Cardiac muscle cell (in vitro differentiated cells and primary cell): Measurements from ENCODE around the gene LRRC7. TPM values are rescaled to one million over a fixed set of nuclear protein-coding genes. Genes with fewer than 3 reads are reported as not detected.

Experiments used
- DNase-seq, 2 donors: peaks; one replicate each; pipeline versions ENCODE4 v3.0.0 to v3.0.0-alpha.2; 2010 to 2017; ENCODE audit warnings: low read depth in 1 of 2, low spot score in 1 of 2
- H3K27ac ChIP-seq: fragments of 200-600 bp; sonication (generic); 2 replicates; pipeline ENCODE4 v1.5.1; 2016
- H3K27me3 ChIP-seq: fragments of 200-600 bp; sonication (generic); 2 replicates; pipeline ENCODE4 v1.6.0; 2016; ENCODE audit warnings: control low read depth
- H3K36me3 ChIP-seq: fragments of 200-600 bp; sonication (generic); 2 replicates; pipeline ENCODE4 v1.5.1; 2016; ENCODE audit warnings: control low read depth
- H3K4me1 ChIP-seq: fragments of 200-600 bp; sonication (generic); 2 replicates; pipeline ENCODE4 v1.8.1; 2017; ENCODE audit warnings: low read depth, mild to moderate bottlenecking, mixed run types
- H3K4me3 ChIP-seq: fragments of 200-600 bp; sonication (generic); 2 replicates; pipeline ENCODE4 v1.5.1; 2016; ENCODE audit warnings: mild to moderate bottlenecking
- H3K9me3 ChIP-seq: fragments of 200-600 bp; sonication (generic); 2 replicates; pipeline ENCODE4 v1.5.1; 2017; ENCODE audit warnings: low read depth, mild to moderate bottlenecking, control low read depth
- CTCF ChIP-seq: IDR thresholded peaks from 2 replicates; pipeline ENCODE4 v1.5.1; 2012; ENCODE audit warnings: low read depth, mild to moderate bottlenecking, low read length
- polyA plus RNA-seq: library from polyadenylated mRNA; unstranded; fragments of >200 nt; fragmentation: Nextera tagmentation; extraction: Ambion mirVana; gene quantifications from 2 replicates; pipeline ENCODE4 v1.2.1, GENCODE V29; 2016
- total RNA-seq: library from RNA; depleted of rRNA; stranded (reverse); fragments of >200 nt; gene quantifications from 2 replicates; pipeline ENCODE4 v1.2.3, GENCODE V29; 2016

Gene LRRC7
- total and polyA plus RNA-seq, 2 experiments from 2014 or later = 0.09 TPM; not detected in 1

- Histone ChIP-seq H3K27ac (no peak overlapping the region), H3K9me3 (no peaks in the 10 kb centered on the region), H3K27me3 (no peaks in the 10 kb centered on the region), H3K4me3 (no peak overlapping the region), H3K36me3 (no peaks in the 10 kb centered on the region), H3K4me1 (no peaks in the 10 kb centered on the region)
- DNase-seq = no peak
- no peak for TF ChIP-seq CTCF
Measured at GRCh38 chr1:69587391-69587790, 19.7 kb downstream of the LRRC7 start.

GRCh38 chr1:69589799-69590198, 22.1 kb downstream of the LRRC7 start:
- H3K4me3 ChIP-seq = no peak overlapping the region
- TF ChIP-seq CTCF = no peak
- no peaks in the 10 kb centered on the region for H3K4me1 ChIP-seq
- no peaks in the 10 kb centered on the region for H3K36me3 ChIP-seq
- no peak for DNase-seq
- no peaks in the 10 kb centered on the region for H3K9me3 ChIP-seq
- no peak overlapping the region for H3K27ac ChIP-seq
- no peaks in the 10 kb centered on the region for H3K27me3 ChIP-seq

DNA sequence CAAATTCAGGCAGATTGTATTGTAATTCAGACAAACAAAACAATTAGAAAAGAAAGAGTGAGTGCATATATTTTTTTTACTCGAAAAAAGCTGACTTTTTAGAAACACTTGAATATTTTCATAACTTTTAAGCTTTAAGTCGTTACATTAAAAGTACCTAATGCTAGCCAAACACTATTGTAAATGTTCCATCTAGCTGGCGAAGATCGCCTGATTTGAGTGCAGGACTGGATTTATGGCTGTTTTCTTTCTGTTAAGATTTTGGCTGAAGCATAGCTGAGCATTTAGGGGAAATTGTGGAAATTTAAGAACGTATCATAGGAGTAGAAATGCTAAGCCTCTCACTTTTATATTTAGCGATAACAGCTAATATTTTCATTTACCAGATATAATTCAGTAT, 24.6 kb downstream of the LRRC7 start:
- no peak for TF ChIP-seq CTCF
- DNase-seq = no peak
- Histone ChIP-seq H3K27me3 (no peaks in the 10 kb centered on the region), H3K36me3 (no peaks in the 10 kb centered on the region), H3K4me3 (no peak overlapping the region), H3K9me3 (no peaks in the 10 kb centered on the region), H3K27ac (no peak overlapping the region), H3K4me1 (no peaks in the 10 kb centered on the region)

- Histone ChIP-seq H3K36me3 (no peaks in the 10 kb centered on the region), H3K27me3 (no peaks in the 10 kb centered on the region), H3K4me1 (no peaks in the 10 kb centered on the region), H3K4me3 (no peak overlapping the region), H3K27ac (no peak overlapping the region), H3K9me3 (no peaks in the 10 kb centered on the region)
- no peak for DNase-seq
- TF ChIP-seq CTCF = no peak
Measured at GRCh38 chr1:69595486-69595885, 27.8 kb downstream of the LRRC7 start.

GRCh38 chr1:69611316-69611715, 43.6 kb downstream of the LRRC7 start:
- Histone ChIP-seq H3K36me3 (no peaks in the 10 kb centered on the region), H3K27ac (no peak overlapping the region), H3K9me3 (no peaks in the 10 kb centered on the region), H3K4me3 (no peak overlapping the region), H3K27me3 (no peaks in the 10 kb centered on the region), H3K4me1 (no peaks in the 10 kb centered on the region)
- DNase-seq = no peak
- no peak for TF ChIP-seq CTCF

DNA sequence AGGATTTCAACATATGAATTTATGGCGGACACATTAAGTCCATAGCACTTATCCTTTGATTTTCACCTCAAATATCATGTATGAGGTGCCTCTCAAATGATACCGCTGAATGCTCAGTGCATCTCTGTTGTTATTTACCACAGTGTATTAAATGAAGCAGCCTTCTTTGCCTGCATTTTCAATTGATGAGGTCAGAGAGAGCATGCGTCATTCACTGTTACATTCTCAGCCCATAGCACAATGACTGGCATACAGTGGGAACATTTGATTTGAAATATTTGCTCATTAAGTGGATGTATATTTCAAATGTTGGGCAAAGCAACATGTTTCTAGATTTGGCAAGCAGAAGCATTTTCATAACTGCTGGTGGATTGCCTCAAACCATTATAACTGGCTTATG, 45.7 kb downstream of the LRRC7 start:
- H3K9me3 ChIP-seq = no peaks in the 10 kb centered on the region
- H3K27me3 ChIP-seq = no peaks in the 10 kb centered on the region
- no peak for DNase-seq
- no peak overlapping the region for H3K27ac ChIP-seq
- TF ChIP-seq CTCF = no peak
- no peak overlapping the region for H3K4me3 ChIP-seq
- no peaks in the 10 kb centered on the region for H3K4me1 ChIP-seq
- no peaks in the 10 kb centered on the region for H3K36me3 ChIP-seq
